Activated B cell treated with CpG ODN at 0.5 μM for 24 hours (primary cell): Measurements from ENCODE around the gene ADCY2. TPM values are rescaled to one million over a fixed set of nuclear protein-coding genes. Genes with fewer than 3 reads are reported as not detected.

ENCODE experiments used
- ATAC-seq: fragments of 200-7000 bp; cut with Tn5 transposase; one replicate; pipeline ENCODE4 v1.10.0; 2021; ENCODE audit warnings: low read depth, mild to moderate bottlenecking, moderate library complexity
- CTCF ChIA-PET: fragments of 350-600 bp; sonication (Branson Sonifier 250); formaldehyde crosslinking; loops from one replicate; lab custom pipeline; 2021; ENCODE audit warnings: antibody characterized with exemption; lab: Charles Lee
- POLR2A ChIA-PET: fragments of 350-600 bp; sonication (Branson Sonifier 250); formaldehyde crosslinking; loops from one replicate; lab custom pipeline; 2021; ENCODE audit warnings: antibody characterized with exemption; lab: Charles Lee
- DNase-seq: peaks from one replicate; pipeline ENCODE4 v3.0.0; 2022
- H3K27ac Mint-ChIP-seq: one replicate; pipeline ENCODE4 v1.8.0; 2020; ENCODE audit warnings: mixed read lengths
- H3K27me3 Mint-ChIP-seq: one replicate; pipeline ENCODE4 v1.8.0; 2021; ENCODE audit warnings: mixed read lengths
- H3K36me3 Mint-ChIP-seq: one replicate; pipeline ENCODE4 v1.8.0; 2021; ENCODE audit warnings: low read depth, mixed read lengths
- H3K4me1 Mint-ChIP-seq: one replicate; pipeline ENCODE4 v1.8.0; 2021; ENCODE audit warnings: mixed read lengths
- H3K4me3 Mint-ChIP-seq: one replicate; pipeline ENCODE4 v1.8.0; 2020; ENCODE audit warnings: mild to moderate bottlenecking, mixed read lengths
- H3K9me3 Mint-ChIP-seq: one replicate; pipeline ENCODE4 v1.8.0; 2020; ENCODE audit warnings: mixed read lengths
- CTCF ChIP-seq: fragments of 200-600 bp; IDR thresholded peaks from one replicate; pipeline ENCODE4 v1.8.0; 2022; ENCODE audit warnings: antibody characterized with exemption, mild to moderate bottlenecking
- intact Hi-C: fragments of 100-400 bp; cut with micrococcal nuclease; formaldehyde crosslinking; loops from one replicate; pipeline ENCODE4 v1.15.1; 2024
- total RNA-seq: library from RNA; stranded (reverse); gene quantifications from 2 replicates; pipeline ENCODE4 v1.2.3, GENCODE V29; 2022

Gene ADCY2
- total RNA-seq, 1 donor from 2014 or later, result not detected

- DNase-seq (no peak), ATAC-seq (no peak)
- intact Hi-C loops, result no loop called here
- Mint-ChIP-seq H3K4me1 (no peaks in the 10 kb centered on the region), H3K9me3 (no peaks in the 10 kb centered on the region), H3K27ac (no peak overlapping the region), H3K27me3 (peaks cover 6% of the 10 kb centered on the region), H3K4me3 (no peak overlapping the region), H3K36me3 (no peaks in the 10 kb centered on the region)
- ChIA-PET CTCF (no interaction called here), POLR2A (no interaction called here)
- no peak for TF ChIP-seq CTCF
Observed at GRCh38 chr5:7834982-7835381, 439.0 kb downstream of the ADCY2 start.

GRCh38 chr5:7837403-7837802 is 441.5 kb downstream of the ADCY2 start:
- Mint-ChIP-seq H3K27ac (no peak overlapping the region), H3K36me3 (no peaks in the 10 kb centered on the region), H3K27me3 (peaks cover 22% of the 10 kb centered on the region), H3K9me3 (no peaks in the 10 kb centered on the region), H3K4me3 (no peak overlapping the region), H3K4me1 (no peaks in the 10 kb centered on the region)
- ATAC-seq (no peak), DNase-seq (no peak)
- POLR2A ChIA-PET, result no interaction called here
- intact Hi-C loops, result no loop called here
- CTCF ChIA-PET, result no interaction called here
- TF ChIP-seq CTCF, result no peak

GRCh38 chr5:7842531-7842930 is 446.6 kb downstream of the ADCY2 start:
- ATAC-seq (no peak), DNase-seq (no peak)
- ChIA-PET POLR2A (no interaction called here), CTCF (no interaction called here)
- no peak for TF ChIP-seq CTCF
- intact Hi-C loops, result no loop called here
- H3K4me3 Mint-ChIP-seq, result no peak overlapping the region
- H3K9me3 Mint-ChIP-seq, result no peaks in the 10 kb centered on the region
- peaks cover 10% of the 10 kb centered on the region for H3K4me1 Mint-ChIP-seq
- peaks cover 22% of the 10 kb centered on the region for H3K27me3 Mint-ChIP-seq
- no peaks in the 10 kb centered on the region for H3K36me3 Mint-ChIP-seq
- no peak overlapping the region for H3K27ac Mint-ChIP-seq

GRCh38 chr5:7844901-7845300 is 449.0 kb downstream of the ADCY2 start:
- Mint-ChIP-seq H3K9me3 (no peaks in the 10 kb centered on the region), H3K27ac (no peak overlapping the region), H3K36me3 (no peaks in the 10 kb centered on the region), H3K27me3 (peaks cover 26% of the 10 kb centered on the region), H3K4me3 (no peak overlapping the region), H3K4me1 (peaks cover 14% of the 10 kb centered on the region)
- no peak for DNase-seq
- CTCF ChIA-PET, result no interaction called here
- intact Hi-C loops, result no loop called here
- ATAC-seq, result no peak
- TF ChIP-seq CTCF, result no peak
- POLR2A ChIA-PET, result no interaction called here

GRCh38 chr5:7845557-7845956 is 449.6 kb downstream of the ADCY2 start:
- no peak overlapping the region for H3K27ac Mint-ChIP-seq
- DNase-seq, result no peak
- H3K9me3 Mint-ChIP-seq, result no peaks in the 10 kb centered on the region
- CTCF ChIA-PET, result no interaction called here
- POLR2A ChIA-PET, result no interaction called here
- no peaks in the 10 kb centered on the region for H3K36me3 Mint-ChIP-seq
- H3K4me3 Mint-ChIP-seq, result no peak overlapping the region
- H3K4me1 Mint-ChIP-seq, result peaks cover 16% of the 10 kb centered on the region
- intact Hi-C loops, result no loop called here
- H3K27me3 Mint-ChIP-seq, result peaks cover 22% of the 10 kb centered on the region
- ATAC-seq, result no peak
- no peak for TF ChIP-seq CTCF
